ENCODE measurements around the gene GOLT1B. TPM values are rescaled to one million over a fixed set of nuclear protein-coding genes. Genes with fewer than 3 reads are reported as not detected.

GOLT1B gene
- total and polyA plus RNA-seq, 2 of the 13 experiments (the other 11 are each of a cell fraction or from before 2014, with no cell fraction given): 23.6 to 38.4 TPM

DNA sequence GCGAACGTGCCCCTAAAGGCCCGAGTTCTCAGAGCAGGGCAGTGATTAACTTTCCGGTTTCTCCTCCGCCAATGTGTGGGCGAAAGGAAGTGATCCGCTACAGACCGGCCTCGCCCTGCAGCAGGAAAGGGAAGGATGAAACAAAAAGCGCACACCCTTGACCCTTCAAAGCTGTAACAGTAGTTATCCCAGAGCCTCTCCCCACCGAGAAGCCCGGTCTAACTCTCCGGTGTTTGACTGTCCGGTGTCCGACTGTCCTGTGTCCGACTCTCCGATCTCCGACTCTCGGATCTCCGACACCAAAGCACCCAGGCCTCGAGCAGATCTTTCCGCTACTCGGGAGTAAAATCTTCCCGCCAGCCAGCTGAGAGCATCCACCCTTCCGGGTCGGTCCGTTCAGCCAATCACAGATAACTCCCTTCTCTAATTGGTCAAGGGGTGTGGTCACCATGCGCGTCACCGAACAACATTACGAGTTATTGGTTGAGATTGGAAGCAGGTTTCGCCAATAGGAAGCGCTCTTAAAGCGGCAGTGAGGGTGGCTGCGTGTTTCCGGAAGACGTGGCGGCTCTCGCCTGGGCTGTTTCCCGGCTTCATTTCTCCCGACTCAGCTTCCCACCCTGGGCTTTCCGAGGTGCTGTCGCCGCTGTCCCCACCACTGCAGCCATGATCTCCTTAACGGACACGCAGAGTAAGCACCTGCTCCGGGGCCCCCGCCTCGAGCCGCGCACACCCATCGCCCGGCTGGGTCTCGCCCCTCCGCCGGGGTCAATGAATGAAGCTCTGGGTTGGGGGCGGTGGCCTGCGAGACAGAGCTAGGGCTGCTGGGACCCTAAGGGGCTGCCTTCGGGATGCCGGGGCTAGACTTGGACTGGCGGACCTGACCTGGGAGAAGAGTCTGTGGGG is at the start of gene GOLT1B, which contains the start of gene RECQL (continued):
- TF ChIP-seq, protein P1, sequence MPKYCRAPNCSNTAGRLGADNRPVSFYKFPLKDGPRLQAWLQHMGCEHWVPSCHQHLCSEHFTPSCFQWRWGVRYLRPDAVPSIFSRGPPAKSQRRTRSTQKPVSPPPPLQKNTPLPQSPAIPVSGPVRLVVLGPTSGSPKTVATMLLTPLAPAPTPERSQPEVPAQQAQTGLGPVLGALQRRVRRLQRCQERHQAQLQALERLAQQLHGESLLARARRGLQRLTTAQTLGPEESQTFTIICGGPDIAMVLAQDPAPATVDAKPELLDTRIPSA (CRISPR knock-in tag; IDR thresholded peaks at IDR 0.05; ENCODE audit: borderline replicate concordance): no peak
- TF ChIP-seq, protein P2, sequence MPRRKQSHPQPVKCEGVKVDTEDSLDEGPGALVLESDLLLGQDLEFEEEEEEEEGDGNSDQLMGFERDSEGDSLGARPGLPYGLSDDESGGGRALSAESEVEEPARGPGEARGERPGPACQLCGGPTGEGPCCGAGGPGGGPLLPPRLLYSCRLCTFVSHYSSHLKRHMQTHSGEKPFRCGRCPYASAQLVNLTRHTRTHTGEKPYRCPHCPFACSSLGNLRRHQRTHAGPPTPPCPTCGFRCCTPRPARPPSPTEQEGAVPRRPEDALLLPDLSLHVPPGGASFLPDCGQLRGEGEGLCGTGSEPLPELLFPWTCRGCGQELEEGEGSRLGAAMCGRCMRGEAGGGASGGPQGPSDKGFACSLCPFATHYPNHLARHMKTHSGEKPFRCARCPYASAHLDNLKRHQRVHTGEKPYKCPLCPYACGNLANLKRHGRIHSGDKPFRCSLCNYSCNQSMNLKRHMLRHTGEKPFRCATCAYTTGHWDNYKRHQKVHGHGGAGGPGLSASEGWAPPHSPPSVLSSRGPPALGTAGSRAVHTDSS (CRISPR knock-in tag; conservative IDR thresholded peaks at IDR 0.05): no peak
- TF ChIP-seq NAIF1 (CRISPR knock-in tag; IDR thresholded peaks at IDR 0.05; ENCODE audit: borderline replicate concordance) (no peak), ZFY (CRISPR knock-in tag; IDR thresholded peaks at IDR 0.05) (peak; percentile 78), CREB1 (IDR thresholded peaks at IDR 0.05) (peak; percentile 94), CREB1 (CRISPR knock-in tag; IDR thresholded peaks at IDR 0.05) (peak; percentile 97), ZNF772 (CRISPR knock-in tag; IDR thresholded peaks at IDR 0.05) (peak; percentile 89), YY1 (IDR thresholded peaks at IDR 0.05; ENCODE audit: insufficient read depth, insufficient replicate concordance, low read depth, low read length) (peak; percentile 60), RFX5 (IDR thresholded peaks at IDR 0.05; ENCODE audit: low read depth, low read length) (peak; percentile 76; the same call in 1 of the 2 replicates), BCL6 (CRISPR knock-in tag; IDR thresholded peaks at IDR 0.05) (no peak), REPIN1 (CRISPR knock-in tag; IDR thresholded peaks at IDR 0.05; ENCODE audit: borderline replicate concordance, low read depth) (peak; percentile 47; the same call in 1 of the 2 replicates), FOXK2 (IDR thresholded peaks at IDR 0.05) (peak; percentile 87), KDM3A (CRISPR knock-in tag; IDR thresholded peaks at IDR 0.05; ENCODE audit: low read depth) (no peak), POLR2AphosphoS2 (IDR thresholded peaks at IDR 0.05; ENCODE audit: low read depth, low read length) (no peak), ZFP90 (CRISPR knock-in tag; IDR thresholded peaks at IDR 0.05; ENCODE audit: borderline replicate concordance) (0 out of 2 replicates have a peak, but pooled peaks have one; percentile 53), ZBTB21 (CRISPR knock-in tag; IDR thresholded peaks at IDR 0.05) (no peak), ZNF879 (CRISPR knock-in tag; IDR thresholded peaks at IDR 0.05) (no peak), ZNF232 (CRISPR knock-in tag; IDR thresholded peaks at IDR 0.05; ENCODE audit: borderline replicate concordance) (peak; percentile 70; the same call in 1 of the 2 replicates)
- TF ChIP-seq, protein P3, sequence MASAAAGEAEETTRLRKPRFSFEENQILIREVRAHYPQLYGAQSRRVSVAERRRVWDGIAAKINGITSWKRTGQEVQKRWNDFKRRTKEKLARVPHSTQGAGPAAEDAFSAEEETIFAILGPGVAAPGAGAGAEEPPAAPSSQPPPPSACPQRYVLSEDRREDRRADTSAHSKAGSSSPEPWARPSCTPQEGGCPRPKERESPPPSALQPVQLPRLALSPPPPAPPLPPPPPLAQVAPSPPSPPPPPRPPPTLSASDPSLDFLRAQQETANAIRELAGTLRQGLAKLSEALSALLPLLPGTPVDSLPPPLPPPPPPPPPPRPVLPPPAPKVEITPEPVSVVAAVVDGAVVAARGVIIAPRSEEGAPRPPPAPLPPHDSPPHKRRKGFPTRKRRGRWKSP (CRISPR knock-in tag; IDR thresholded peaks at IDR 0.05): no peak; the same call in 1 of the 2 replicates
- TF ChIP-seq, protein P4, sequence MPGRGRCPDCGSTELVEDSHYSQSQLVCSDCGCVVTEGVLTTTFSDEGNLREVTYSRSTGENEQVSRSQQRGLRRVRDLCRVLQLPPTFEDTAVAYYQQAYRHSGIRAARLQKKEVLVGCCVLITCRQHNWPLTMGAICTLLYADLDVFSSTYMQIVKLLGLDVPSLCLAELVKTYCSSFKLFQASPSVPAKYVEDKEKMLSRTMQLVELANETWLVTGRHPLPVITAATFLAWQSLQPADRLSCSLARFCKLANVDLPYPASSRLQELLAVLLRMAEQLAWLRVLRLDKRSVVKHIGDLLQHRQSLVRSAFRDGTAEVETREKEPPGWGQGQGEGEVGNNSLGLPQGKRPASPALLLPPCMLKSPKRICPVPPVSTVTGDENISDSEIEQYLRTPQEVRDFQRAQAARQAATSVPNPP (CRISPR knock-in tag; IDR thresholded peaks at IDR 0.05): peak; percentile 47; the same call in 1 of the 2 replicates
- TF ChIP-seq, protein P5, sequence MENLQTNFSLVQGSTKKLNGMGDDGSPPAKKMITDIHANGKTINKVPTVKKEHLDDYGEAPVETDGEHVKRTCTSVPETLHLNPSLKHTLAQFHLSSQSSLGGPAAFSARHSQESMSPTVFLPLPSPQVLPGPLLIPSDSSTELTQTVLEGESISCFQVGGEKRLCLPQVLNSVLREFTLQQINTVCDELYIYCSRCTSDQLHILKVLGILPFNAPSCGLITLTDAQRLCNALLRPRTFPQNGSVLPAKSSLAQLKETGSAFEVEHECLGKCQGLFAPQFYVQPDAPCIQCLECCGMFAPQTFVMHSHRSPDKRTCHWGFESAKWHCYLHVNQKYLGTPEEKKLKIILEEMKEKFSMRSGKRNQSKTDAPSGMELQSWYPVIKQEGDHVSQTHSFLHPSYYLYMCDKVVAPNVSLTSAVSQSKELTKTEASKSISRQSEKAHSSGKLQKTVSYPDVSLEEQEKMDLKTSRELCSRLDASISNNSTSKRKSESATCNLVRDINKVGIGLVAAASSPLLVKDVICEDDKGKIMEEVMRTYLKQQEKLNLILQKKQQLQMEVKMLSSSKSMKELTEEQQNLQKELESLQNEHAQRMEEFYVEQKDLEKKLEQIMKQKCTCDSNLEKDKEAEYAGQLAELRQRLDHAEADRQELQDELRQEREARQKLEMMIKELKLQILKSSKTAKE (CRISPR knock-in tag; IDR thresholded peaks at IDR 0.05; ENCODE audit: borderline replicate concordance): no peak

Measured in HepG2 (cell line).